ENCODE measurements around the gene ANKRD11.
"Not testable (repeated sequence)": the region's sequence is repeated elsewhere in the genome, so short reads cannot be mapped to it uniquely, and the experiment has no call there.

Gene ANKRD11

GRCh38 chr16:89401641-89402445 lies 88.5 kb downstream of the ANKRD11 start:
- no peak for DNase-seq

- no peak for DNase-seq
Observed at GRCh38 chr16:89401205-89401604, 89.2 kb downstream of the ANKRD11 start.

- no peak for DNase-seq
Observed at GRCh38 chr16:89400740-89401139, 89.6 kb downstream of the ANKRD11 start.

- no peak for DNase-seq
Observed at GRCh38 chr16:89398924-89399323, 91.4 kb downstream of the ANKRD11 start.

GRCh38 chr16:89397331-89397861 lies 93.0 kb downstream of the ANKRD11 start:
- no peak for DNase-seq

GRCh38 chr16:89396156-89396555 lies 94.2 kb downstream of the ANKRD11 start:
- DNase-seq: no peak

- DNase-seq: no peak
Observed at GRCh38 chr16:89395150-89396142, 94.9 kb downstream of the ANKRD11 start.

- DNase-seq: no peak
Observed at GRCh38 chr16:89393738-89394406, 96.5 kb downstream of the ANKRD11 start.

GRCh38 chr16:89392881-89393737 lies 97.3 kb downstream of the ANKRD11 start:
- DNase-seq: no peak

- DNase-seq: not testable (repeated sequence)
Observed at GRCh38 chr16:89390224-89390583, 100.2 kb downstream of the ANKRD11 start.

- not testable (repeated sequence) for DNase-seq
Observed at GRCh38 chr16:89389504-89390223, 100.7 kb downstream of the ANKRD11 start.

- DNase-seq: no peak
Observed at GRCh38 chr16:89388536-89388935, 101.8 kb downstream of the ANKRD11 start.

- DNase-seq: no peak
Observed at GRCh38 chr16:89386306-89387185, 103.8 kb downstream of the ANKRD11 start.

- no peak for DNase-seq
Observed at GRCh38 chr16:89385712-89386111, 104.6 kb downstream of the ANKRD11 start.

GRCh38 chr16:89384282-89384681 lies 106.1 kb downstream of the ANKRD11 start:
- DNase-seq: no peak

GRCh38 chr16:89383095-89384003 lies 107.0 kb downstream of the ANKRD11 start:
- no peak for DNase-seq

- not testable (repeated sequence) for DNase-seq
Observed at GRCh38 chr16:89382555-89382954, 107.8 kb downstream of the ANKRD11 start.

GRCh38 chr16:89381788-89382187 lies 108.6 kb downstream of the ANKRD11 start:
- DNase-seq: no peak

GRCh38 chr16:89380681-89381080 lies 109.7 kb downstream of the ANKRD11 start:
- DNase-seq: no peak
